Right ventricle myocardium superior (tissue), 1 donor: ENCODE results near the gene PSMD10. TPM values are rescaled to one million over a fixed set of nuclear protein-coding genes. Genes with fewer than 3 reads are reported as not detected.

Source experiments
- ATAC-seq: fragments of 200-7000 bp; cut with Tn5 transposase; one replicate; pipeline ENCODE4 v1.9.1; 2020; ENCODE audit warnings: mild to moderate bottlenecking; ENCODE audit not compliant: poor library complexity
- DNase-seq: peaks from one replicate; pipeline ENCODE4 v3.0.0-alpha.2; 2020
- intact Hi-C: fragments of 100-400 bp; cut with DNase I; formaldehyde crosslinking; loops from one replicate; pipeline ENCODE4 v1.11.2; 2022
- total RNA-seq: library from RNA; stranded (reverse); fragmentation: NEBNext Ultra II Directional; extraction: Animal tissue kit (Norgen Biotek cat#: 25700); gene quantifications from one replicate; pipeline ENCODE4 v1.2.1, GENCODE V29; 2021
- donor health status: DM: no; HTN: yes; CAD: no; lungs with severe emphysema.

The PSMD10 gene
- total RNA-seq, 1 donor from 2014 or later: 17.9 TPM

- DNase-seq (no peak), ATAC-seq (no peak)
- intact Hi-C loops: loop anchor here (5.0 kb wide), 1 partner anchor 42 kb away; no protein-coding TSS in a partner anchor
These were observed 665 bp downstream of the PSMD10 start for GRCh38 chrX:108090491-108091263.

- intact Hi-C loops: no loop called here
- DNase-seq (no peak), ATAC-seq (no peak)
These were observed 2.8 kb downstream of the PSMD10 start for GRCh38 chrX:108088511-108088910.

GRCh38 chrX:108087792-108088191 lies 3.5 kb downstream of the PSMD10 start:
- DNase-seq: no peak
- intact Hi-C loops: no loop called here
- ATAC-seq: no peak

DNA sequence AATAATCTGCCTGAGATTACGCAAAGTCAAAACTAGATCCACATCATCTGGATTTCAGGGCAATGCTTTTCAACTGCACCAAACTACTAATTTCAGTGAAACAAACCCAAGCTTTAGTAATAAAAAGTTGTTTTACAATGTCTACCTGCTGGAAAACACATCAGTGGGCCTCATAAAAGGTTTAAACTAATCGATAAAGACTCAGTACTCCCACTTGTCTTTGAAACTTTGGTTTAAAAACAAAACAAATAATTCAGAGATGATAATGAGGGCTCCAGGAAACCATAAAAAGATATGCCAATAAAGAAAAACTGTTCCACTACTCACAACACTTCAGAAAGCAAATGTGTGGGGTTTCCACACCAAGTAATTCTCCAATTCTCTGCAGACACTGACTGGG lies 10.2 kb downstream of the PSMD10 start:
- intact Hi-C loops: no loop called here
- no peak for DNase-seq
- ATAC-seq: no peak

GRCh38 chrX:108072746-108073145 lies 18.6 kb downstream of the PSMD10 start:
- intact Hi-C loops: no loop called here
- DNase-seq (no peak), ATAC-seq (no peak)

- DNase-seq (no peak), ATAC-seq (no peak)
- intact Hi-C loops: no loop called here
These were observed 19.8 kb downstream of the PSMD10 start for GRCh38 chrX:108071578-108071977.

- DNase-seq: no peak
These were observed 20.5 kb downstream of the PSMD10 start for GRCh38 chrX:108070891-108071290.

GRCh38 chrX:108068121-108068520 lies 23.2 kb downstream of the PSMD10 start:
- ATAC-seq: no peak
- DNase-seq: no peak
- intact Hi-C loops: no loop called here

More at GRCh38 chrX:108070891-108071290, 20.5 kb downstream of the PSMD10 start:
- ATAC-seq: no peak
- intact Hi-C loops: no loop called here

GRCh38 chrX:108064613-108065012 lies 26.7 kb downstream of the PSMD10 start:
- intact Hi-C loops: no loop called here
- ATAC-seq (no peak), DNase-seq (no peak)

- DNase-seq (no peak), ATAC-seq (no peak)
- intact Hi-C loops: no loop called here
These were observed 27.3 kb downstream of the PSMD10 start for GRCh38 chrX:108064001-108064400.

GRCh38 chrX:108059801-108060200 lies 31.5 kb downstream of the PSMD10 start:
- intact Hi-C loops: no loop called here
- ATAC-seq: no peak
- no peak for DNase-seq

GRCh38 chrX:108055546-108055945 lies 35.8 kb downstream of the PSMD10 start:
- ATAC-seq: no peak
- intact Hi-C loops: no loop called here
- no peak for DNase-seq

DNA sequence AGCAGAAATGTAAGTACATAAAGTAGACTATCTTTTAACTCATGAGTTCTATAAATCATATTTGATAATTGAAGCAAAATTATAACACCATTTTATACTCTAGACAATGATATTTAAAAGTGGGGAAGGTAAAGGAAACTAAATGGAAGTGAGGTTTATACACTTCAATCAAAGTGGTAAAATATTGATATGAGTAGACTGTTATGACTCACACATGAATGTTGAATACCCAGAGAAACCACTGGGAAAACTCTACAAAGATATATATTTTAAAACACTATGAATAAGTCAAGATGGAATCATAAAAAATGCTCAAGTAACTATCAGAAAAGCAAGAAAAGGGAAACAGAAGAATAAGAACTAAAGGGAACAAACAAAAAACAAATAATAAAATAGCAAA lies 38.1 kb downstream of the PSMD10 start:
- ATAC-seq: no peak
- no peak for DNase-seq
- intact Hi-C loops: no loop called here

- intact Hi-C loops: no loop called here
- ATAC-seq: no peak
These were observed 41.7 kb downstream of the PSMD10 start for GRCh38 chrX:108049649-108050048.

GRCh38 chrX:108044554-108045256 lies 46.6 kb downstream of the PSMD10 start, which contains the start of gene VSIG1:
TSS of gene VSIG1 (plus strand) at chrX:108045065. CDS start at chrX:108045131, 66 bp downstream.
- intact Hi-C loops: no loop called here
- DNase-seq: no peak
- ATAC-seq: no peak

More at GRCh38 chrX:108049649-108050048, 41.7 kb downstream of the PSMD10 start:
- DNase-seq: no peak

- intact Hi-C loops: no loop called here
- DNase-seq (no peak), ATAC-seq (no peak)
These were observed 54.9 kb downstream of the PSMD10 start for GRCh38 chrX:108036298-108036973.

GRCh38 chrX:108034725-108035124 lies 56.6 kb downstream of the PSMD10 start:
- ATAC-seq (no peak), DNase-seq (no peak)
- intact Hi-C loops: no loop called here
